ENCODE results near the gene SSBP1.
"Not testable (repeated sequence)": the region's sequence is repeated elsewhere in the genome, so short reads cannot be mapped to it uniquely, and the experiment has no call there.

Gene SSBP1, protein sequence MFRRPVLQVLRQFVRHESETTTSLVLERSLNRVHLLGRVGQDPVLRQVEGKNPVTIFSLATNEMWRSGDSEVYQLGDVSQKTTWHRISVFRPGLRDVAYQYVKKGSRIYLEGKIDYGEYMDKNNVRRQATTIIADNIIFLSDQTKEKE

DNA sequence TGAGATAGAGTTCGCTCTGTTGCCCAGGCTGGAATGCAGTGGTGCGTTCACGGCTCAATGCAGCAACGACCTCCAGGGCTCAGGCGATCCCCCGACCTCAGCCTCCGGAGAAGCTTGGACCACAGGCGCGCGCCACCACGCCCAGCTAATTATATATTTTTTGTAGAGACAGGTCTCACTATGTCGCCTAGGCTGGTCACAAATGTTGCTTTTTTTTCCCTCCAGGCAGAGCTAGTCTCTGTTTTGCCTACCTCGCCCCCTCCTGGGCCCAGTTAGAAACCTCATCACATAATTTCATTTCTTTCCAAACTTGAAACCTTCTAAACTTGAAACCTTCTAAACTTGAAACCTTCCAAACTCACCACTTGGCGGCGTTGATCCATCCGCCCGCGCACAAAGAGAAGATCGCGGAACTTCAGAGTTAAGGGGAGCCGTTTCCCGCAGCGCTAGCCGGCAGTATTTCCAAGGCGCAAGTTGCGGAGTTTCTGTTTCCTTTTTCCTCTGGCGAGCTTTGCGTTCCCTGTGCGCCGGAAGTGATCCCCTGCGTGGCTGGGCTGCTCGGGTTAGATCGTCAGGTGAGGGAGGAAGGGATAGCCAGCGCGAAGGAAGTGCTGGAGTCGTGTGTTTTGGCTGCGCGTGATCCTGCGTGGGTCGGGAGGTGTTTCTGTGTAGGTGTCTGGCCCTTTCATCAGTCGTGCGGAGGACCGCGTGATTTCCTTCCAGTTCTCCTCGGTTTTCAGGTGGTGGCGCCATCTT is at the start of gene SSBP1:
TSS of gene SSBP1 (plus strand) at position 523 of the 756 bp plus-strand sequence. CDS start 809 bp downstream, outside the sequence.
- peak within 1 kb of the TSS; percentile 86 for H3K4me3 ChIP-seq (ENCODE audit: low read depth, low read length)
- no peaks in the 10 kb centered on the region for H3K27me3 ChIP-seq (ENCODE audit: insufficient read depth, low read depth, severe bottlenecking)
- TF ChIP-seq, protein P1, sequence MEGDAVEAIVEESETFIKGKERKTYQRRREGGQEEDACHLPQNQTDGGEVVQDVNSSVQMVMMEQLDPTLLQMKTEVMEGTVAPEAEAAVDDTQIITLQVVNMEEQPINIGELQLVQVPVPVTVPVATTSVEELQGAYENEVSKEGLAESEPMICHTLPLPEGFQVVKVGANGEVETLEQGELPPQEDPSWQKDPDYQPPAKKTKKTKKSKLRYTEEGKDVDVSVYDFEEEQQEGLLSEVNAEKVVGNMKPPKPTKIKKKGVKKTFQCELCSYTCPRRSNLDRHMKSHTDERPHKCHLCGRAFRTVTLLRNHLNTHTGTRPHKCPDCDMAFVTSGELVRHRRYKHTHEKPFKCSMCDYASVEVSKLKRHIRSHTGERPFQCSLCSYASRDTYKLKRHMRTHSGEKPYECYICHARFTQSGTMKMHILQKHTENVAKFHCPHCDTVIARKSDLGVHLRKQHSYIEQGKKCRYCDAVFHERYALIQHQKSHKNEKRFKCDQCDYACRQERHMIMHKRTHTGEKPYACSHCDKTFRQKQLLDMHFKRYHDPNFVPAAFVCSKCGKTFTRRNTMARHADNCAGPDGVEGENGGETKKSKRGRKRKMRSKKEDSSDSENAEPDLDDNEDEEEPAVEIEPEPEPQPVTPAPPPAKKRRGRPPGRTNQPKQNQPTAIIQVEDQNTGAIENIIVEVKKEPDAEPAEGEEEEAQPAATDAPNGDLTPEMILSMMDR (IDR thresholded peaks at IDR 0.05; ENCODE audit: low read depth, low read length) = peak; percentile 63
- H3K9me3 ChIP-seq (ENCODE audit: severe bottlenecking) = no peaks in the 10 kb centered on the region
- H3K27ac ChIP-seq = peak within 1 kb of the TSS; percentile 84
- H3K36me3 ChIP-seq = peaks cover 32% of the 10 kb centered on the region
- DNase-seq = peak; percentile 90

DNA sequence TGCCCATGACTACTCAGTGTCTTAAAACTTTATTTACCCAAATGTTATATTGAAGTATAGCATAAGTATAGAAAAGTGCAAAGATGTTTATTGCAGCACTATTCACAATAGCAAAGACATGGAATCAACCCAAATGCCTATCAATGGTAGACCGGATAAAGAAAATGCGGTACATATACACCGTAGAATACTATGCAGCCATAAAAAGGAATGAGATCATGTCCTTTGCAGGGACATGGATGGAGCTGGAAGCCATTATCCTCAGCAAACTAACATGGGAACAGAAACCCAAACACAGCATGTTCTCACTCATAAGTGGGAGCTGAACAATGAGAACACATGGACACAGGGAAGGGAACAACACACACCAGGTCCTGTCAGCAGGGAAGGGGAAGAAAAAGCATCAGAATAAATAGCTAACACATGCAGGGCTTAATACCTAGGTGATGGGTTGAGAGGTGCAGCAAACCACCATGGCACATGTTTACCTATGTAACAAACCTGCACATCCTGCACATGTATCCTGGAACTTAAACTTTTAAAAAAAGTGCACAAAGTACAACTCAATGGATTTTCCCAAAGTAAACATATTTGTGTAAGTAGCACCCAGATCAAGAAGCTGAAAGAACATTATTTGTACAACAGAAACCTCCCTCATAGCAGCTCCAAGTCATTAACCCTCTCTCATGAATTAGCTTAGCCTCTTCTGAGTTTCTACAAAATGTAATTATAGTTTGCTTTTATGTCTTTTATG is 48.9 kb upstream of the SSBP1 start:
- H3K36me3 ChIP-seq; H3K27me3 ChIP-seq (ENCODE audit: insufficient read depth, low read depth, severe bottlenecking); H3K4me3 ChIP-seq (ENCODE audit: low read depth, low read length); H3K9me3 ChIP-seq (ENCODE audit: severe bottlenecking); H3K27ac ChIP-seq; DNase-seq: not testable (repeated sequence)

DNA sequence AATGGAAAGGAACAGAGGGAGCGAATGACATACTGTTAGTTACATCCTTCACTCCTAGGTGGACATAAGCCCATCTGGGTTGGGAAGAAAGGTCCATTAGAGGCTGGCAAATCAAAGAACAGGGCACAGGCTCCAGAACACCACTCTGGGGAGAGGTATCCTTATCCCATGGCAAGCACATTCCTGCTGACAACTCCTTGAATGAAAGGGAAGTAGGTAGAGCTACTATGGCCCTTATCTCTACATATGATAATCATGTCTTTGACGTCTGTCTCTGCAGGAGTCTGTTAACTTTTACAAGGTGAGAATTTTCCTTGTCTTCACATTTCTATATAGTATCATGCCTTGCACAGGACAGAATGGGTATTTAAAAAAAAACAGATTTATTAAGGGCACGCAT is 46.6 kb upstream of the SSBP1 start:
- DNase-seq = no peak
- TF ChIP-seq, protein P1 (IDR thresholded peaks at IDR 0.05; ENCODE audit: low read depth, low read length) = no peak
- no peak overlapping the region for H3K4me3 ChIP-seq (ENCODE audit: low read depth, low read length)
- peaks cover 20% of the 10 kb centered on the region for H3K27me3 ChIP-seq (ENCODE audit: insufficient read depth, low read depth, severe bottlenecking)
- H3K9me3 ChIP-seq (ENCODE audit: severe bottlenecking) = no peaks in the 10 kb centered on the region
- no peak overlapping the region for H3K27ac ChIP-seq
- no peaks in the 10 kb centered on the region for H3K36me3 ChIP-seq

DNA sequence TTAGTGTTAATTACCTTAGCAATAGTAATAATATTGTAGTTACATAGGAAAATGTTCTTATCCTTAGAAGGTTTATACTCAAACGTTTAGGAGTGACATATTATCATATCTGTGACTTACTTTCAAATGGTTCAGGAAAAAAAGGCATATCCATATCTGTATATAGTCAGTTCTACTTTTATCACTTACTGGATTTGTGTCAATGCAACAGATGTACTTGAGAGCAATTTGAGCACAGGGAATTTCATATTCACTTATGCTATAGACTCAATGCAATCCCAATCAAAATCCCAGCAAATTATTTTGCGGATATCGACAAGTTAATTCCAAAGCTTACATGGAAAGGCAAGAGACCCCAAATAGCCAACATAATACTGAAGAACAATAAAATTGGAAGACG is 46.2 kb upstream of the SSBP1 start:
- no peak for DNase-seq
- TF ChIP-seq, protein P1 (IDR thresholded peaks at IDR 0.05; ENCODE audit: low read depth, low read length) = no peak
- Histone ChIP-seq H3K9me3 (ENCODE audit: severe bottlenecking) (no peaks in the 10 kb centered on the region), H3K27me3 (ENCODE audit: insufficient read depth, low read depth, severe bottlenecking) (peaks cover 21% of the 10 kb centered on the region), H3K27ac (no peak overlapping the region), H3K36me3 (no peaks in the 10 kb centered on the region), H3K4me3 (ENCODE audit: low read depth, low read length) (no peak overlapping the region)

DNA sequence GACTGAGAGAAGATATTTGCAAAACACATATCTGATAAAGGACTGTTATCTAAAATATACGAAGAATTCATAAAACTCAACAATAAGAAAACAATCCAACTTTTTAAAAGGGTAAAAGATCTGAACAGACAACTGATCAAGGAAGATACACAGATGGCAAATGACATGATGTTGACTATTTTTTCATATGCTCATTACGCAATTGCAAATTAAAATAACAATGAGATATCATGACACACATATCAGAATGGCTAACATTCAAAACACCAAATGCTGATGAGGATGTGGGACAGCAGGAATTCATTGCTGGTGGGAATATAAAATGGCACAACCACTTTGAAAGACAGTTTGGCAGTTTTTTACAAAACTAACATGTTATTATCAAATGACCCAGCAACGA is 45.1 kb upstream of the SSBP1 start:
- TF ChIP-seq, protein P1 (IDR thresholded peaks at IDR 0.05; ENCODE audit: low read depth, low read length) = no peak
- Histone ChIP-seq H3K27ac (no peak overlapping the region), H3K36me3 (no peaks in the 10 kb centered on the region), H3K9me3 (ENCODE audit: severe bottlenecking) (no peaks in the 10 kb centered on the region), H3K27me3 (ENCODE audit: insufficient read depth, low read depth, severe bottlenecking) (peaks cover 29% of the 10 kb centered on the region), H3K4me3 (ENCODE audit: low read depth, low read length) (no peak overlapping the region)
- no peak for DNase-seq

DNA sequence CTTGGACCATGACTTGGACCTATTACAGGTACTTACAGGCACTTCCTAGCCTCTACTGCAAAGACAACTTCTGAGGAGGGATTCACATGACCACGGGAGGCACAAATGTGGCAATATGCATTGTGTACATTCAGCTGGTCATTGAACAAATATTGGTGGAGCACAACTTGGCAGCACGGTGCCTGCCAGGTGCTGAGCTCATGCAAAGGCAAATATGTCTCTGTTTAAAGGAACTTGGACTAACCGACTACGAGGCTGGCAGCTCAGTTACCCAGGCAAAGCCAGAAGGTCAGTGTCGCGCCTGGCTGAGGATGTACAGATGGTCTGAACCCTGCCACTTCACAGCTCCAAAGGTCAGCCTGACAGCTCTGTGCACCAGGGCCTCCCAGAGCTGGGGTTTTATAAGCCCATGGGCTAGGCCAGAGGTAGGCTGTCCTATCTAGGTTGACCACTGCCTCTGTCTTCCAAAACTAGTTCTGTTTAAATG is 42.3 kb upstream of the SSBP1 start:
- TF ChIP-seq, protein P1 (IDR thresholded peaks at IDR 0.05; ENCODE audit: low read depth, low read length) = no peak
- Histone ChIP-seq H3K9me3 (ENCODE audit: severe bottlenecking) (no peaks in the 10 kb centered on the region), H3K4me3 (ENCODE audit: low read depth, low read length) (no peak overlapping the region), H3K27me3 (ENCODE audit: insufficient read depth, low read depth, severe bottlenecking) (peaks cover 45% of the 10 kb centered on the region), H3K27ac (no peak overlapping the region), H3K36me3 (no peaks in the 10 kb centered on the region)
- DNase-seq = no peak

All from WERI-Rb-1 (cell line).